H1 (cell line): ENCODE results near the gene BBLN. TPM values are rescaled to one million over a fixed set of nuclear protein-coding genes. Genes with fewer than 3 reads are reported as not detected.
A peak's percentile ranks its signal among the peaks of the same experiment; 100 is the strongest.

Experiments
- CTCF ChIA-PET: fragments of 300-600 bp; sonication (Branson Sonifier 250); formaldehyde crosslinking; loops from one replicate; lab custom pipeline; 2021; ENCODE audit not compliant: partially characterized antibody; lab: Charles Lee
- POLR2A ChIA-PET: fragments of 300-600 bp; sonication (Branson Sonifier 250); formaldehyde crosslinking; loops from one replicate; lab custom pipeline; 2021; ENCODE audit warnings: inconsistent platforms; ENCODE audit not compliant: partially characterized antibody; lab: Charles Lee
- DNase-seq, 2 experiments: peaks; one replicate each; pipeline versions ENCODE4 v3.0.0 to v3.0.0-alpha.2; 2010 to 2022; ENCODE audit warnings: low spot score in 2 of 2, low read depth in 1 of 2, mixed read lengths in 1 of 2
- FAIRE-seq: peaks from 2 replicates; lab custom pipeline; 2011; peaks lifted over from hg19 to GRCh38; lab: Jason Lieb, UNC
- H2AFZ ChIP-seq: 2 replicates; pipeline ENCODE4 v1.8.1; 2012; ENCODE audit warnings: low read length, inconsistent platforms
- H2AK5ac ChIP-seq: 2 replicates; pipeline ENCODE4 v1.6.1; 2013; ENCODE audit warnings: low read depth, low read length
- H2BK120ac ChIP-seq: replicated peaks from 2 replicates; pipeline ENCODE3; 2013; ENCODE audit warnings: low read depth, low read length, inconsistent platforms
- H2BK12ac ChIP-seq: 2 replicates; pipeline ENCODE4 v1.6.1; 2013; ENCODE audit warnings: low read depth, low read length
- H2BK15ac ChIP-seq: 2 replicates; pipeline ENCODE4 v1.6.1; 2013; ENCODE audit warnings: low read length
- H2BK20ac ChIP-seq: 2 replicates; pipeline ENCODE4 v1.6.1; 2013; ENCODE audit warnings: low read length
- H2BK5ac ChIP-seq: 2 replicates; pipeline ENCODE4 v1.6.1; 2013; ENCODE audit warnings: low read depth, low read length
- H3K14ac ChIP-seq: 2 replicates; pipeline ENCODE4 v1.6.1; 2013; ENCODE audit warnings: inconsistent platforms; ENCODE audit not compliant: insufficient read length
- H3K18ac ChIP-seq: 2 replicates; pipeline ENCODE4 v1.6.1; 2013; ENCODE audit warnings: low read length; ENCODE audit errors: extremely low read depth
- H3K23ac ChIP-seq: 2 replicates; pipeline ENCODE4 v1.6.1; 2013; ENCODE audit warnings: inconsistent platforms; ENCODE audit not compliant: insufficient read length
- H3K23me2 ChIP-seq: 2 replicates; pipeline ENCODE4 v1.6.1; 2013; ENCODE audit warnings: low read depth, low read length
- H3K27ac ChIP-seq: 2 replicates; pipeline ENCODE4 v1.6.1; 2011; ENCODE audit warnings: low read depth, low read length, inconsistent platforms
- H3K27me3 ChIP-seq, 4 experiments: replicated peaks in 1 of 4; 1 replicate in 1 of 4; 2 replicates in 3 of 4; pipeline versions ENCODE4 v1.6.1 to v1.8.1; 2011 to 2013; ENCODE audit warnings: low read length in 3 of 4, mild to moderate bottlenecking in 3 of 4, inconsistent platforms in 2 of 4, mixed read lengths in 2 of 4, moderate library complexity in 1 of 4; ENCODE audit not compliant: control insufficient read depth in 3 of 4, insufficient read depth in 3 of 4; ENCODE audit errors: extremely low read depth in 1 of 4
- H3K36me3 ChIP-seq, 4 experiments: 2 replicates each; pipeline versions ENCODE4 v1.6.1 to v1.8.1; 2011 to 2013; ENCODE audit warnings: mild to moderate bottlenecking in 4 of 4, low read length in 3 of 4, moderate library complexity in 2 of 4, control low read depth in 1 of 4, inconsistent platforms in 1 of 4; ENCODE audit not compliant: insufficient read depth in 4 of 4, control insufficient read depth in 2 of 4
- H3K4ac ChIP-seq: replicated peaks from 2 replicates; pipeline ENCODE3; 2013; ENCODE audit warnings: low read length, low read depth, mixed read lengths, inconsistent platforms; ENCODE audit not compliant: insufficient read length
- H3K4me1 ChIP-seq, 4 experiments: replicated peaks in 1 of 4; 1 replicate in 1 of 4; 2 replicates in 3 of 4; pipeline versions ENCODE4 v1.6.1 to v1.8.1; 2011 to 2013; ENCODE audit warnings: low read length in 3 of 4, inconsistent platforms in 2 of 4, mixed read lengths in 1 of 4; ENCODE audit not compliant: insufficient read depth in 4 of 4, control insufficient read depth in 3 of 4
- H3K4me2 ChIP-seq, 2 experiments: 2 replicates each; pipeline versions ENCODE4 v1.6.1 to v1.8.1; 2011 to 2013; ENCODE audit warnings: low read depth in 2 of 2, low read length in 2 of 2, control low read depth in 1 of 2, inconsistent platforms in 1 of 2, mild to moderate bottlenecking in 1 of 2; ENCODE audit not compliant: insufficient read depth in 1 of 2
- H3K4me3 ChIP-seq, 4 experiments: fragments of 200-600, 300-600 bp in 1 of 4; sonication (generic), shearing (Covaris generic), sonication (Bioruptor Twin) in 1 of 4; 2 replicates each; pipeline versions ENCODE4 v1.5.1 to v1.8.1; 2011 to 2016; ENCODE audit warnings: low read length in 4 of 4, low read depth in 3 of 4, control low read depth in 2 of 4, inconsistent platforms in 2 of 4, mild to moderate bottlenecking in 2 of 4, mixed read lengths in 1 of 4, moderate library complexity in 1 of 4; ENCODE audit not compliant: insufficient read depth in 2 of 4; ENCODE audit errors: extremely low read depth in 1 of 4
- H3K56ac ChIP-seq: replicated peaks from 2 replicates; pipeline ENCODE3; 2013; ENCODE audit warnings: low read depth, mild to moderate bottlenecking, mixed read lengths, low read length, inconsistent platforms; ENCODE audit not compliant: insufficient read length
- H3K79me1 ChIP-seq: 2 replicates; pipeline ENCODE4 v1.6.1; 2013; ENCODE audit warnings: low read depth, low read length, control low read depth
- H3K79me2 ChIP-seq, 2 experiments: 2 replicates each; pipeline versions ENCODE4 v1.6.1 to v1.8.1; 2012 to 2013; ENCODE audit warnings: low read length in 2 of 2, mild to moderate bottlenecking in 2 of 2, inconsistent platforms in 1 of 2; ENCODE audit not compliant: insufficient read depth in 2 of 2, control insufficient read depth in 1 of 2
- H3K9ac ChIP-seq, 4 experiments: replicated peaks in 1 of 4; 1 replicate in 1 of 4; 2 replicates in 3 of 4; pipeline versions ENCODE4 v1.6.1 to v1.8.1; 2011 to 2013; ENCODE audit warnings: low read depth in 3 of 4, low read length in 3 of 4, control low read depth in 2 of 4, mild to moderate bottlenecking in 2 of 4, moderate library complexity in 2 of 4, inconsistent platforms in 1 of 4; ENCODE audit errors: extremely low read depth in 1 of 4
- H3K9me3 ChIP-seq, 2 experiments: 2 replicates each; pipeline versions ENCODE4 v1.6.1 to v1.8.1; 2012 to 2013; ENCODE audit warnings: mild to moderate bottlenecking in 2 of 2, moderate library complexity in 2 of 2, control low read depth in 1 of 2, inconsistent platforms in 1 of 2, low read depth in 1 of 2, low read length in 1 of 2, mixed read lengths in 1 of 2; ENCODE audit not compliant: insufficient read depth in 2 of 2
- H4K20me1 ChIP-seq, 2 experiments: replicated peaks in 1 of 2; 2 replicates each; pipeline versions ENCODE3 to v1.8.1; 2011 to 2013; ENCODE audit warnings: inconsistent platforms in 2 of 2, low read length in 2 of 2, mild to moderate bottlenecking in 1 of 2; ENCODE audit not compliant: insufficient read depth in 2 of 2, control insufficient read depth in 1 of 2
- H4K5ac ChIP-seq: 2 replicates; pipeline ENCODE4 v1.6.1; 2013; ENCODE audit warnings: low read length, low read depth, mixed read lengths, inconsistent platforms; ENCODE audit not compliant: insufficient read length
- H4K8ac ChIP-seq: 2 replicates; pipeline ENCODE4 v1.8.0; 2013; ENCODE audit warnings: mild to moderate bottlenecking, moderate library complexity, low read length, inconsistent platforms; ENCODE audit not compliant: insufficient read depth; ENCODE audit errors: extremely low read depth
- H4K91ac ChIP-seq: replicated peaks from 2 replicates; pipeline ENCODE3; 2013; ENCODE audit warnings: low read length, mixed read lengths, inconsistent platforms; ENCODE audit not compliant: insufficient read length
- CEBPB ChIP-seq: IDR thresholded peaks from 2 replicates; pipeline ENCODE4 v1.6.1; 2012; ENCODE audit warnings: low read depth, low read length
- CHD2 ChIP-seq: IDR thresholded peaks from 2 replicates; pipeline ENCODE4 v1.6.1; 2012; ENCODE audit warnings: low read length, improper control_type of control experiment
- EP300 ChIP-seq, 2 experiments: IDR thresholded peaks; 1 replicate in 1 of 2; 2 replicates in 1 of 2; pipeline ENCODE4 v1.6.1; 2011 to 2012; ENCODE audit warnings: low read depth in 2 of 2, low read length in 2 of 2, mild to moderate bottlenecking in 2 of 2, borderline replicate concordance in 1 of 2, inconsistent platforms in 1 of 2, moderate library complexity in 1 of 2
- KDM5A ChIP-seq: fragments of 200-600 bp; IDR thresholded peaks from 2 replicates; pipeline ENCODE4 v1.7.1; 2012; ENCODE audit warnings: mild to moderate bottlenecking, low read length, inconsistent platforms, mixed read lengths
- MAX ChIP-seq: IDR thresholded peaks from 2 replicates; pipeline ENCODE4 v1.6.1; 2012; ENCODE audit warnings: inconsistent platforms
- SIX5 ChIP-seq: IDR thresholded peaks from 2 replicates; pipeline ENCODE4 v1.6.1; 2011; ENCODE audit warnings: mild to moderate bottlenecking, low read depth, low read length
- WGBS, 2 experiments: shearing (Covaris generic) in 1 of 2; methylation state at CpG; one replicate each; pipeline versions ENCODE4 v1.1.6 to v1.1.7; 2013 to 2015; ENCODE audit warnings: low lambda C conversion rate in 2 of 2, mixed read lengths in 2 of 2, inconsistent platforms in 1 of 2, low coverage in 1 of 2, missing lambda C conversion rate in 1 of 2; ENCODE audit not compliant: insufficient replicate concordance in 2 of 2, insufficient coverage in 1 of 2, insufficient read length in 1 of 2; ENCODE audit errors: extremely low coverage in 1 of 2, missing lambda C conversion rate in 1 of 2; 5-methylcytosine and 5-hydroxymethylcytosine counted together
- polyA plus RNA-seq, 7 experiments: library from polyadenylated mRNA; depleted of rRNA in 3 of 7; stranded (reverse) in 5 of 7; unstranded in 2 of 7; fragments of >200 nt in 5 of 7; fragments of 200-250 nt in 2 of 7; gene quantifications; 1 replicate in 5 of 7; 2 replicates in 1 of 7; 4 replicates in 1 of 7; pipeline versions ENCODE4 v1.2.1 to v1.2.3, GENCODE V29; 2011 to 2013; ENCODE audit warnings: missing spikeins in 2 of 7, mixed read lengths in 2 of 7
- total RNA-seq: library from RNA; stranded (reverse); fragmentation: NEBNext Ultra II Directional; extraction: Animal tissue kit (Norgen Biotek cat#: 25700); gene quantifications from 2 replicates; pipeline ENCODE4 v1.2.1, GENCODE V29; 2021

BBLN gene
- total and polyA plus RNA-seq, 2 of the 8 experiments (the other 6 are each of a cell fraction or from before 2014, with no cell fraction given), result 63.1 to 164 TPM

GRCh38 chr9:128128836-128129590 lies 31.1 kb upstream of the BBLN start:
- no peak overlapping the region; a peak in 1 of 7 replicates for H3K9ac ChIP-seq
- peaks cover 0 to under 1% (median 0%) of the 10 kb centered on the region in 4 experiments; a peak in 1 of 8 replicates for H3K36me3 ChIP-seq
- no peak overlapping the region for H3K27ac ChIP-seq

More at GRCh38 chr9:128128836-128129590, 31.1 kb upstream of the BBLN start:
- Histone ChIP-seq H3K4me2 (peak overlapping the region; percentile 82 to 91), H3K4me3 (peak overlapping the region; percentile 86 to 96 (median 89)), H2BK20ac (no peak overlapping the region), H4K20me1 (peaks cover 0 to 8% of the 10 kb centered on the region in 2 experiments), H4K8ac (peak overlapping the region; percentile 71), H3K79me1 (peaks cover 4% of the 10 kb centered on the region; the same call in 1 of the 2 replicates), H3K4me1 (peaks cover 0 to 6% (median 3%) of the 10 kb centered on the region in 4 experiments; a peak in 4 of 7 replicates), H3K23me2 (peaks cover 6% of the 10 kb centered on the region; the same call in 1 of the 2 replicates), H2AFZ (0 out of 2 replicates have a peak overlapping the region, but pooled peaks have one; percentile 61), H2BK12ac (no peak overlapping the region), H3K9me3 (peaks cover 0 to 4% of the 10 kb centered on the region in 2 experiments; a peak in 1 of 4 replicates), H3K14ac (no peak overlapping the region), H2BK120ac (no peak overlapping the region), H3K56ac (no peak overlapping the region), H3K27me3 (peaks cover 0 to 8% (median 7%) of the 10 kb centered on the region in 4 experiments; a peak in 5 of 7 replicates), H2BK5ac (no peak overlapping the region), H2AK5ac (no peak overlapping the region), H3K23ac (no peak overlapping the region), H2BK15ac (no peak overlapping the region), H4K91ac (no peak overlapping the region), H3K4ac (no peak overlapping the region), H4K5ac (no peak overlapping the region), H3K79me2 (peaks cover 0 to 20% of the 10 kb centered on the region in 2 experiments; a peak in 1 of 4 replicates), H3K18ac (0 out of 2 replicates have a peak overlapping the region, but pooled peaks have one; percentile 41)
- POLR2A ChIA-PET, result interaction anchor here (0.9 to 4.2 kb wide), 12 partner anchors 8 to 291 kb away, joined by 3 to 21 read pairs (median 4); partner anchors contain the start of gene BBLN
- DNase-seq (no peak), FAIRE-seq (no peak)
- WGBS, 2 experiments, result 71% methylated on average over 29 of the region's 29 CpGs; no CpG with 5 or more reads in 1 of the 2 experiments
- CTCF ChIA-PET, result interaction anchor here (0.9 to 9.9 kb wide), 14 partner anchors 9 to 284 kb away, joined by 3 to 74 read pairs (median 4); partner anchors contain the start of gene LCN2
- TF ChIP-seq EP300 (IDR thresholded peaks at IDR 0.05; ENCODE audit: borderline replicate concordance in 1 of 2, low read depth in 2 of 2, low read length in 2 of 2) (no peak), CEBPB (no peak), CHD2 (no peak), MAX (no peak), SIX5 (no peak), KDM5A (no peak)
